Neural crest cell (in vitro differentiated cells): ENCODE measurements around the gene DIRAS1. TPM values are rescaled to one million over a fixed set of nuclear protein-coding genes. Genes with fewer than 3 reads are reported as not detected.

Experiments used
- DNase-seq: peaks from one replicate; pipeline ENCODE4 v3.0.0; 2021; ENCODE audit warnings: low read depth, mixed read lengths, low spot score
- H3K27ac Mint-ChIP-seq: one replicate; pipeline ENCODE4 v1.8.0; 2021; ENCODE audit warnings: mild to moderate bottlenecking, mixed read lengths; ENCODE audit not compliant: unreplicated experiment
- H3K27me3 Mint-ChIP-seq: 2 replicates; pipeline ENCODE4 v1.8.0; 2021; ENCODE audit warnings: low read depth, mild to moderate bottlenecking, mixed read lengths
- H3K36me3 Mint-ChIP-seq: 2 replicates; pipeline ENCODE4 v1.8.0; 2021; ENCODE audit warnings: low read depth, mild to moderate bottlenecking, mixed read lengths
- H3K4me1 Mint-ChIP-seq: 2 replicates; pipeline ENCODE4 v1.8.0; 2021; ENCODE audit warnings: mixed read lengths
- H3K4me3 Mint-ChIP-seq: one replicate; pipeline ENCODE4 v1.8.0; 2021; ENCODE audit warnings: mild to moderate bottlenecking, mixed read lengths
- H3K9me3 Mint-ChIP-seq: 2 replicates; pipeline ENCODE4 v1.8.0; 2021; ENCODE audit warnings: mixed read lengths
- total RNA-seq: library from RNA; stranded (reverse); gene quantifications from 2 replicates; pipeline ENCODE4 v1.2.1, GENCODE V29; 2021
- TF ChIP-seq, protein P1 (sequence below): fragments of 200-600 bp; sonication (generic); conservative IDR thresholded peaks from 2 replicates; pipeline ENCODE4 v1.5.0; 2021; ENCODE audit warnings: antibody characterized with exemption, mild to moderate bottlenecking

Gene DIRAS1
- total RNA-seq, 1 donor from 2014 or later: 19.9 TPM

DNA sequence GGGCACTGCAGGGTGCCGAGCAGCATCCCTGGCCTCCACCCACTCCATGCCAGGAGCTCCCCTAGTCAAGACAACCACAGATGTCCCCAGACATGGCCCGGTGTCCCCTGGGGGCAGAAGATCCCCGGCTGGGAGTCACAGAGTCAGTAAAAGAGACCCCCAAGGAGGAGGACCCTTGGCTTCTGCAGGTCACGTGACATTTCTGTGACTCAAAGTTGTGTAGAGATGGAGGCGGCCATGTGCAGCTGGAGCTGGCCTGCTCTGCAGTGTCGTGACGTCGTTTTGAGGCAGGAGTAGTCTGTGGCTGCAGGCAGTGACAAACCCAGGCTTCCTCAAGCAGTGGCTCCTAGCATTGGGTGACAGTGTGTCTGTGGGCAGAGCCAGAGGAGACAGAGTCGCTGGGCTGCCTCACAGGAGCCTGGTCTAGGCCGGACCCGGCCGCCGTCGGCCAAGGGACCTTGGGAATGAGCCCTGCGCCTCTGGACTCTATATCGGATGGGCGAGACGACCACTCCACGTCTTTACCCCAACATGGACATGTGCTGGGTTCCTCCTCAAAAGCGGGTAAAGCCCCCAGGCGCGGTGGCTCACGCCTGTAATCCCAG, 7.7 kb upstream of the DIRAS1 start:
- TF ChIP-seq, protein P1, sequence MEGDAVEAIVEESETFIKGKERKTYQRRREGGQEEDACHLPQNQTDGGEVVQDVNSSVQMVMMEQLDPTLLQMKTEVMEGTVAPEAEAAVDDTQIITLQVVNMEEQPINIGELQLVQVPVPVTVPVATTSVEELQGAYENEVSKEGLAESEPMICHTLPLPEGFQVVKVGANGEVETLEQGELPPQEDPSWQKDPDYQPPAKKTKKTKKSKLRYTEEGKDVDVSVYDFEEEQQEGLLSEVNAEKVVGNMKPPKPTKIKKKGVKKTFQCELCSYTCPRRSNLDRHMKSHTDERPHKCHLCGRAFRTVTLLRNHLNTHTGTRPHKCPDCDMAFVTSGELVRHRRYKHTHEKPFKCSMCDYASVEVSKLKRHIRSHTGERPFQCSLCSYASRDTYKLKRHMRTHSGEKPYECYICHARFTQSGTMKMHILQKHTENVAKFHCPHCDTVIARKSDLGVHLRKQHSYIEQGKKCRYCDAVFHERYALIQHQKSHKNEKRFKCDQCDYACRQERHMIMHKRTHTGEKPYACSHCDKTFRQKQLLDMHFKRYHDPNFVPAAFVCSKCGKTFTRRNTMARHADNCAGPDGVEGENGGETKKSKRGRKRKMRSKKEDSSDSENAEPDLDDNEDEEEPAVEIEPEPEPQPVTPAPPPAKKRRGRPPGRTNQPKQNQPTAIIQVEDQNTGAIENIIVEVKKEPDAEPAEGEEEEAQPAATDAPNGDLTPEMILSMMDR: no peak
- Mint-ChIP-seq H3K27ac (no peak overlapping the region), H3K4me1 (peaks cover 5% of the 10 kb centered on the region), H3K4me3 (no peak overlapping the region), H3K27me3 (peaks cover 24% of the 10 kb centered on the region), H3K36me3 (no peaks in the 10 kb centered on the region), H3K9me3 (no peaks in the 10 kb centered on the region)
- no peak for DNase-seq

DNA sequence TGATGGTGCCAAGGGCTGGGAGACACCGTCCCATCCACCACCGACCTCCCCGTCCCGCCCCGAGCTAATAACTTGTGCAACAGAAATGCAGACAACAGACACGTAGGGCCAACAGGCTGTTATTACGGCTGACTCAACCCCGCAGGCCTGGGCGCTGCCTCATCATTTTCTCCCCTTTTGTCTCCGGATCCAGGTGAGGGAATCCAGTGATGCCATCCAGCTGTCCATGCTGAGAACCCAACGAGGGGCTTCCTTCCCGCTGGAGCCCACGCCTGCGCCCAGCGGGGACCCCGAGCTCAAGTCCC, 6.4 kb upstream of the DIRAS1 start:
- Mint-ChIP-seq H3K27me3 (peaks cover 30% of the 10 kb centered on the region), H3K4me1 (peaks cover 5% of the 10 kb centered on the region), H3K4me3 (no peak overlapping the region), H3K9me3 (no peaks in the 10 kb centered on the region), H3K27ac (no peak overlapping the region), H3K36me3 (no peaks in the 10 kb centered on the region)
- DNase-seq: no peak
- TF ChIP-seq, protein P1: no peak

DNA sequence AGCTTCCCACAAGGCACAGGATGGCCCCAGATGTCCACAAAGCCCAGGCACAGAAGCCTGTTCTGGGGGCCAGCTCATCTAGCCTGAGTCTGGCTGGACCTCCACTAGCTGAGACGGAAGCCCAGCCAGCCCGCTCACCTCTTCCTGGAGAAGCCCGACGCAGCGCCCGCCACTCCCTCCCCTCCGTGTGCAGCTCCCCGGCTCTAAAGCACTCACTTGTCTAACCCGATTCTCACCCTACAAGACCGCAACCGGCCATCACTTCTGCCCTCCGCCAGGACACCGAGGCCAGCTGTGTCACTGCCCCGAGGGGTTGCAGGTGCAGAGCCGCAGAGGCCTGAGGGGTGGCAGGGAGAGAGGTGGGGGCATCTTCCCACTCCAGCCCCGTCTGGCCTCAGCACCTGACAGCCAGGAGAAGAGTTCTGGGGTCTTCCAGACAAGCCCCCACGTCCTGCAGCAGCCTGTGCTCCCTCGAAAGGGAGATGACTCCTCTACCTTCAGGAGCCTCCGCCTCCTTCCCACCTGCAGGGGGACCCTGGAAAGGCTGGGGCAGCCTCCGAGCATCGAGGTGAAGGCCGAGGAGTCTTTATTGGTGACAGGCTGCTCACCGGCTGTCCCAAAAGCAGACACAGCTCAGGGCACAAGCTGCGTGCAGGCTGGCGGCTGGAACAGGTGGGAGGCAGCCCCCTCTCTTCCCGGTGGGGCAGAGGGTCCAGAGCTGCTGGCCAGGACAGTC, 5.9 kb upstream of the DIRAS1 start:
- no peaks in the 10 kb centered on the region for H3K9me3 Mint-ChIP-seq
- H3K4me3 Mint-ChIP-seq: no peak overlapping the region
- H3K36me3 Mint-ChIP-seq: no peaks in the 10 kb centered on the region
- no peak overlapping the region for H3K27ac Mint-ChIP-seq
- TF ChIP-seq, protein P1: no peak
- peaks cover 33% of the 10 kb centered on the region for H3K27me3 Mint-ChIP-seq
- H3K4me1 Mint-ChIP-seq: peaks cover 5% of the 10 kb centered on the region
- no peak for DNase-seq

DNA sequence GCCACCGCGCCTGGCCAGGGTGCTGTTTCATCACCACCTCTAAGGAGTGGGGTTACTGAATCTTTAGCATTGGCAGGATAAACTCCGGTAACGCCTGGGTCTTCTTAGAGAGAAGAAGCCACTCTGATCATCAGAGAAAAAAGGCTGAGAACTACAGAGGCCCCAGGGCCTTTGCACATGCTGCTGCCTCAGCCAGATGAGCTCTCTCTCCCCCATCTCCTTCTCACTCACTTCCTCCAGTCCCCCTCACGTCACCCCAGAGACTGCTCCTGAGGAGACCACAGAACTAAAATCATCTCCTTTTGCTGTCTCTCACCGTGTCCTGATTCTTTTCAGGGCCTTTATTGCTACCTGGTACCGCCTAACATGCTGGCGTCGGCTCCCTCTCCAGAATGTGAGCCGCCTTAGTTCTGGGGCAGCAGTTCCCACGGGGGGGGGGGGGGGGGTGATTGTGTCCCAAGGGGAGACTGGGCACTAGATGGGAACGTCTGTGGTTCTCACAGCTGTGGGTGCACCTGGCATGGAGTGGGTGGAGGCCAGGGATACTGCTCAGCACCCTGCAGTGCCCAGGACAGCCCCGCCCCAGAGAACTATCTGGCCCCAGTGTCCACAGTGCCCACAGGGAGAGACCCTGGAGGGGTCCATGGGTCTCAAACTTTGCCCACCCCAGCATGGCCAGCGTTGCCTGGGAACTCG, 5.1 kb upstream of the DIRAS1 start:
- Mint-ChIP-seq H3K4me3 (no peak overlapping the region), H3K9me3 (no peaks in the 10 kb centered on the region), H3K27me3 (peaks cover 39% of the 10 kb centered on the region), H3K36me3 (no peaks in the 10 kb centered on the region), H3K27ac (no peak overlapping the region), H3K4me1 (peaks cover 5% of the 10 kb centered on the region)
- TF ChIP-seq, protein P1: no peak
- no peak for DNase-seq

DNA sequence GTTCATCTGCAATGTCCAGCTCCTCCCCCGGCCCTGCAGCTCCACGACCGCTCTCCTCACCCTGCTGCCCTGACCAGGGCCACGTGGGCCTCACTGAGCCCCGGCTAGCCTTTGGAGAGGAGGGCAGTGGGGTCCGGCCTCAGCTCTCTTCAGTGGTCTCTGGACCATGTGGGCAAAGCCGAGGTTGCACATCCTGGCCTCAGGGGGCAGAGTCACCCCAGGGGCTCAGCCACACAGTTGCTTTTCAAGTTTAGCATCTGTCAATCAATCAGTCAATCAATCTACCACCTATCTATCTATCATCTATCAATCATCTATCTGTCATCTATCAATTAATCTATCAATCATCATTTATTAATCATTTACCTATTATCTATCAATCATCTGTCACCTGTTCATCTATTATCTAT, 3.0 kb upstream of the DIRAS1 start:
- no peak overlapping the region for H3K27ac Mint-ChIP-seq
- peaks cover 11% of the 10 kb centered on the region for H3K4me1 Mint-ChIP-seq
- H3K4me3 Mint-ChIP-seq: peak overlapping the region; percentile 21
- no peaks in the 10 kb centered on the region for H3K9me3 Mint-ChIP-seq
- no peaks in the 10 kb centered on the region for H3K36me3 Mint-ChIP-seq
- TF ChIP-seq, protein P1: no peak
- DNase-seq: no peak
- peaks cover 43% of the 10 kb centered on the region for H3K27me3 Mint-ChIP-seq
